HG02588 (cell line): ENCODE measurements around the gene OR10D3.
A peak's percentile ranks its signal among the peaks of the same experiment; 100 is the strongest.
"Not testable (repeated sequence)": the region's sequence is repeated elsewhere in the genome, so short reads cannot be mapped to it uniquely, and the experiment has no call there.

Experiments
- ATAC-seq: cut with Tn5 transposase; IDR thresholded peaks from one replicate; pipeline ENCODE4 v1.9.1; 2021; ENCODE audit warnings: mild to moderate bottlenecking, moderate library complexity; ENCODE audit not compliant: unreplicated experiment

The OR10D3 gene

GRCh38 chr11:124194293-124195188 lies 11.4 kb downstream of the OR10D3 start:
- ATAC-seq, result no peak

GRCh38 chr11:124195189-124195734 lies 12.1 kb downstream of the OR10D3 start:
- peak; percentile 68 for ATAC-seq

- ATAC-seq, result no peak
These were observed 14.9 kb downstream of the OR10D3 start for GRCh38 chr11:124197999-124198398.

GRCh38 chr11:124198897-124199296 lies 15.8 kb downstream of the OR10D3 start:
- no peak for ATAC-seq

GRCh38 chr11:124199702-124200101 lies 16.6 kb downstream of the OR10D3 start:
- no peak for ATAC-seq

DNA sequence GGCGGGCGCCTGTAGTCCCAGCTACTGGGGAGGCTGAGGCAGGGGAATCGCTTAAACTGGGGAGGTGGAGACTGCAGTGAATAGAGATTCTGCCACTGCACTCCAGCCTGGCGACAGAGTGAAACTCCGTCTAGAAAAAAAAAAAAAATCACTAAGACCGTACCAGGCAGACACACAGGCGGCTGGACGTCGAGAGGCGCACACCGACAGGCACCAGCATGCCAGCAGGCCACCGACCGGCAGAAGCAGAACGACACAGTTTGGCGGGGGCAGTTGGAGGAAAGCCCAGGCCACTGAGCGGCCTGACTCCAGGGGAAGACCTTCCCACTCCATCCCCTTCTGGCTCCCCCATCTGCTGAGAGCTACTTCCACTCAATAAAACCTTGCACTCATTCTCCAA lies 17.5 kb downstream of the OR10D3 start:
- ATAC-seq, result no peak

DNA sequence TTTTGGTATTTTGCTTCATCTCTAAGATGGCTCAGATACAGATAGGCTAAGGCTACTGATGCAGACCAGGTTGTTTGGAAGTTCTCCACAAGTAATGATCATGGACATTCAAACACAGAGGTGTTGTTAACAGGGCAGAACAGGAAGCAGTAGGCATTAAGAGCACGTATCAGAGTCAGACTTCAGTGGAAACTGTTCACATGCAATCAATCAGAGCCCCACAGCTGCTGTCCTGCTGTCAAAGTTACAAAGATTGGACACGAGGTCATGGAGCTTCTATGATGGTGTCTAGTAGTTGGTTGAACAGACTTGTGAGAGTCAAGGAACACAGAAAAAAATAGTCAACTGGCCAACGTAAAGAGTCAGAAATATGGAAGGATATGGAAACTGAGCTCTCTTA lies 19.8 kb downstream of the OR10D3 start:
- no peak for ATAC-seq

- ATAC-seq, result no peak
These were observed 20.9 kb downstream of the OR10D3 start for GRCh38 chr11:124204008-124204407.

- no peak for ATAC-seq
These were observed 24.1 kb downstream of the OR10D3 start for GRCh38 chr11:124207102-124207792.

DNA sequence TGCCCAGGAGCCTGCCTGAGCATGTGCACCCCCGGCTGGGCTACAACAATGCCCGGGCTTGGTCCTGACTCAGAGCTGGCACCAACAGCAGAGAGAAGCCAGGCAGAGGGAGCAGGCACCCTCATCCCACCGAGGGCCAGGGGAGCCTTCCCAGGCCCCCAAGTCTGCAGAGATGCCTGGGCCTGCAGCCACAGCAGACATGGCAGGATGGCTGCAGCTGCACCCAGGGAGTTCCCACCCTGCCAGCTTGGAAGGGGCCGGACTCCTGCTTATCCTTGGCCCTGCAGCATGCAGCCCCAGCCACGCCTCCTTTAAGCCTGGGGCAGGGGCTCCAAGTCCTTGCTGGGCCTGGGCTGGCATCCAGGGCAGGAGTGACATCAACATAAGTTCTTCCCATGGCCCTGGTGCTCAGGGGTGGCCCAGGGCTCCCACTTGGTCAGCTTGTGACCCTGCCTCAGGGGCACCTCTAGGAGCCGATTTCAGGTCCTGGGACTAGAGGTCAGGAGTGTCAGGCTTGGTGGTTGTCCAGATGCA lies 26.7 kb downstream of the OR10D3 start:
- ATAC-seq, result no peak

- no peak for ATAC-seq
These were observed 27.3 kb downstream of the OR10D3 start for GRCh38 chr11:124210421-124210820.

DNA sequence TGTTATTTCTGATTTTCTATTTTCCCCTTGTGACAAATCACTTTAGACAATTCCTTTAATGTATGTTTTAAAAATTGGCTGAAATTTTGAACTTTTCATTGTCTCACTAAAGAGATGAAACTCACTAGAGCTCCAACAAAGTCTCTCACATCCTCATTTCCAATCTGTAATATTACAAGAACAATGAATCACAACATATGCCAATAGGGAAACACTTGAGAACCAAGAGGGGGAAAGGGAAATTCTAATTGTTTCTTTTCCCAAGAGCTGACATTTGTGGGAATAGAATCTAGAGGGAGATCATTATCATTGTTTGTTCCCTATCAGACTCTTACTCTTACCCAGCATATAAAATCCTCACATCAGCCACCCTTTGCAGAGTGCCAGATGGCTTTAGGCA lies 28.2 kb downstream of the OR10D3 start:
- ATAC-seq, result no peak

- no peak for ATAC-seq
These were observed 30.9 kb downstream of the OR10D3 start for GRCh38 chr11:124214027-124214426.

DNA sequence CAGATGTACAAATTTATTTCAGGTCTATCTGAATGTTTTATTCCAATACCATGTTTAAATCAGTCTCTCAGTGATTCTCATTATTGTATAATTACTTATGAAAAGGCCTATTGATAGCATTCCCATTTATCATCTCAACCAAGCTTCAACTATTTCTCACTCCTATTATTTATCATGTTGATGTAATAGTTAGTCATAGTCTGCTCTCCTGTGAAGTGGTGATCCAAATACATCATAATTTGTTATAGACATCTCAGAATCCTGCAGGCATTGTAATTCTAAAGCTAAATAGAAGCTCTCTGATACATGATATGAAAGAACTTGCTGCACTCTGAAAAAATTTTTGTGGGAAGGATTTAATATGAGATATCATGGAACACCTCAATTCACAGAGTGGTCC lies 36.0 kb downstream of the OR10D3 start:
- ATAC-seq, result no peak

- no peak for ATAC-seq
These were observed 39.3 kb downstream of the OR10D3 start for GRCh38 chr11:124222407-124222806.

GRCh38 chr11:124224618-124225423 lies 41.7 kb downstream of the OR10D3 start:
- not testable (repeated sequence) for ATAC-seq

GRCh38 chr11:124225471-124225870 lies 42.3 kb downstream of the OR10D3 start:
- no peak for ATAC-seq

DNA sequence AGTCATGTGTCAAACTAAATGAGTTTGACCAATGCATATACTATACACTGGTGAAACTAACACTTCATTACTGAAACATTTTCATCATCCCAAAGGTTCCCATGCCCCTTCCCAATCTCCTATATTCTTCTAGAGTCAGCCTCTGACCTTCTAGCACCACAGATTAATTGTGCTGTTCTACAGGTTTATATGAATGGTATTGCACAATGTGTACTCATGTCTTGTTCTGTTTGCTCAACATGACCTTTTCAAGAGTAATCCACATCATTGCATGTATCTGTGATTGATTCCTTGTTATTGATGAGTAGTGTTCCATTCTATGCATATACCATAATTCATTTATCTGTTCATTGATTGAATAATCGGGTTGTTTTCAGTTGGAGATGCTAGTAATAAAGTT lies 50.2 kb downstream of the OR10D3 start:
- no peak for ATAC-seq
